ENCODE data around the gene BAIAP2L2. TPM values are rescaled to one million over a fixed set of nuclear protein-coding genes. Genes with fewer than 3 reads are reported as not detected.

BAIAP2L2 gene
- total RNA-seq, 4 donors from 2014 or later, result 0.59 to 1.7 TPM; not detected in 2

GRCh38 chr22:38110863-38111852 lies 674 bp upstream of the BAIAP2L2 start:
- no peak overlapping the region for H3K27ac ChIP-seq

GRCh38 chr22:38109371-38110001 lies 998 bp downstream of the BAIAP2L2 start:
- no peaks in the 10 kb centered on the region for H3K4me1 ChIP-seq
- H3K27ac ChIP-seq, result no peak overlapping the region
- no peaks in the 10 kb centered on the region for H3K27me3 ChIP-seq
- no peak for DNase-seq
- H3K4me3 ChIP-seq, result no peak overlapping the region
- intact Hi-C loops (cut with DNase I; ENCODE audit: low total_unique reads), result no loop called here
- no peaks in the 10 kb centered on the region for H3K36me3 ChIP-seq
- no peaks in the 10 kb centered on the region for H3K9me3 ChIP-seq
- no peak for TF ChIP-seq POLR2A (IDR thresholded peaks at IDR 0.05)
- no peak for TF ChIP-seq CTCF (IDR thresholded peaks at IDR 0.05)

More at GRCh38 chr22:38110863-38111852, 674 bp upstream of the BAIAP2L2 start:
- intact Hi-C loops (cut with DNase I; ENCODE audit: low total_unique reads), result no loop called here
- no peaks in the 10 kb centered on the region for H3K36me3 ChIP-seq
- TF ChIP-seq CTCF (IDR thresholded peaks at IDR 0.05), result no peak
- no peak for TF ChIP-seq POLR2A (IDR thresholded peaks at IDR 0.05)
- no peaks in the 10 kb centered on the region for H3K9me3 ChIP-seq
- no peak overlapping the region for H3K4me3 ChIP-seq
- no peaks in the 10 kb centered on the region for H3K4me1 ChIP-seq
- DNase-seq, result no peak
- H3K27me3 ChIP-seq, result no peaks in the 10 kb centered on the region

- DNase-seq, result no peak
- no peaks in the 10 kb centered on the region for H3K9me3 ChIP-seq
- H3K4me1 ChIP-seq, result no peaks in the 10 kb centered on the region
- H3K27me3 ChIP-seq, result no peaks in the 10 kb centered on the region
- no peak overlapping the region for H3K4me3 ChIP-seq
- TF ChIP-seq CTCF (IDR thresholded peaks at IDR 0.05) (no peak), POLR2A (IDR thresholded peaks at IDR 0.05) (no peak)
- H3K27ac ChIP-seq, result no peak overlapping the region
- H3K36me3 ChIP-seq, result no peaks in the 10 kb centered on the region
- intact Hi-C loops (cut with DNase I; ENCODE audit: low total_unique reads), result no loop called here
These were observed 1.7 kb downstream of the BAIAP2L2 start for GRCh38 chr22:38108561-38109319.

- H3K9me3 ChIP-seq, result no peaks in the 10 kb centered on the region
- no peak for TF ChIP-seq CTCF (IDR thresholded peaks at IDR 0.05)
- no peak for TF ChIP-seq POLR2A (IDR thresholded peaks at IDR 0.05)
- DNase-seq, result no peak
- intact Hi-C loops (cut with DNase I; ENCODE audit: low total_unique reads), result no loop called here
- no peaks in the 10 kb centered on the region for H3K36me3 ChIP-seq
- no peak overlapping the region for H3K27ac ChIP-seq
- no peaks in the 10 kb centered on the region for H3K27me3 ChIP-seq
- H3K4me3 ChIP-seq, result no peak overlapping the region
- no peaks in the 10 kb centered on the region for H3K4me1 ChIP-seq
These were observed 2.6 kb downstream of the BAIAP2L2 start for GRCh38 chr22:38107692-38108515.

Data from uterus (tissue), 4 donors.